ENCODE measurements around the gene MEGF10. TPM values are rescaled to one million over a fixed set of nuclear protein-coding genes. Genes with fewer than 3 reads are reported as not detected.

The MEGF10 gene
- total RNA-seq, 1 donor from 2014 or later: 77.8 TPM

GRCh38 chr5:127399068-127399467 lies 108.5 kb downstream of the MEGF10 start:
- Histone ChIP-seq H3K4me1 (ENCODE audit: control insufficient read depth in 3 of 3, insufficient read depth in 3 of 3, low read length in 3 of 3) (no peaks in the 10 kb centered on the region), H3K27me3 (ENCODE audit: control insufficient read depth in 3 of 3, insufficient read depth in 3 of 3, low read length in 3 of 3) (peaks cover 0 to 3% (median 0%) of the 10 kb centered on the region in 3 donors), H3K9ac (ENCODE audit: low read depth in 1 of 3, low read length in 3 of 3) (no peak overlapping the region), H3K36me3 (ENCODE audit: control insufficient read depth in 3 of 3, insufficient read depth in 3 of 3, low read length in 3 of 3) (peaks cover 0 to 4% (median 0%) of the 10 kb centered on the region in 3 donors), H3K27ac (ENCODE audit: low read depth, low read length) (no peak overlapping the region), H3K9me3 (ENCODE audit: control insufficient read depth in 3 of 3, low read length in 3 of 3) (no peaks in the 10 kb centered on the region), H3K4me3 (ENCODE audit: low read length in 3 of 3) (no peak overlapping the region)

GRCh38 chr5:127400539-127400938 lies 109.9 kb downstream of the MEGF10 start:
- Histone ChIP-seq H3K4me3 (ENCODE audit: low read length in 3 of 3) (no peak overlapping the region), H3K9ac (ENCODE audit: low read depth in 1 of 3, low read length in 3 of 3) (no peak overlapping the region), H3K36me3 (ENCODE audit: control insufficient read depth in 3 of 3, insufficient read depth in 3 of 3, low read length in 3 of 3) (peaks cover 0 to 4% (median 0%) of the 10 kb centered on the region in 3 donors), H3K4me1 (ENCODE audit: control insufficient read depth in 3 of 3, insufficient read depth in 3 of 3, low read length in 3 of 3) (no peaks in the 10 kb centered on the region), H3K27ac (ENCODE audit: low read depth, low read length) (no peak overlapping the region), H3K27me3 (ENCODE audit: control insufficient read depth in 3 of 3, insufficient read depth in 3 of 3, low read length in 3 of 3) (peaks cover 0 to 3% (median 0%) of the 10 kb centered on the region in 3 donors), H3K9me3 (ENCODE audit: control insufficient read depth in 3 of 3, low read length in 3 of 3) (no peaks in the 10 kb centered on the region)

- Histone ChIP-seq H3K36me3 (ENCODE audit: control insufficient read depth in 3 of 3, insufficient read depth in 3 of 3, low read length in 3 of 3) (peaks cover 0 to 4% (median 0%) of the 10 kb centered on the region in 3 donors), H3K4me3 (ENCODE audit: low read length in 3 of 3) (no peak overlapping the region), H3K9ac (ENCODE audit: low read depth in 1 of 3, low read length in 3 of 3) (no peak overlapping the region), H3K9me3 (ENCODE audit: control insufficient read depth in 3 of 3, low read length in 3 of 3) (no peaks in the 10 kb centered on the region), H3K4me1 (ENCODE audit: control insufficient read depth in 3 of 3, insufficient read depth in 3 of 3, low read length in 3 of 3) (peaks cover 0 to 2% (median 0%) of the 10 kb centered on the region in 3 donors), H3K27ac (ENCODE audit: low read depth, low read length) (no peak overlapping the region), H3K27me3 (ENCODE audit: control insufficient read depth in 3 of 3, insufficient read depth in 3 of 3, low read length in 3 of 3) (peaks cover 0 to 3% (median 0%) of the 10 kb centered on the region in 3 donors)
Measured at GRCh38 chr5:127400946-127401670, 110.5 kb downstream of the MEGF10 start.

- peaks cover 0 to 2% (median 0%) of the 10 kb centered on the region in 3 donors for H3K36me3 ChIP-seq (ENCODE audit: control insufficient read depth in 3 of 3, insufficient read depth in 3 of 3, low read length in 3 of 3)
Measured at GRCh38 chr5:127402361-127402760, 111.8 kb downstream of the MEGF10 start.

GRCh38 chr5:127404190-127404589 lies 113.6 kb downstream of the MEGF10 start:
- H3K9ac ChIP-seq (ENCODE audit: low read depth in 1 of 3, low read length in 3 of 3): no peak overlapping the region
- no peaks in the 10 kb centered on the region for H3K9me3 ChIP-seq (ENCODE audit: control insufficient read depth in 3 of 3, low read length in 3 of 3)
- no peak overlapping the region for H3K4me3 ChIP-seq (ENCODE audit: low read length in 3 of 3)
- no peaks in the 10 kb centered on the region for H3K27me3 ChIP-seq (ENCODE audit: control insufficient read depth in 3 of 3, insufficient read depth in 3 of 3, low read length in 3 of 3)
- no peak overlapping the region for H3K27ac ChIP-seq (ENCODE audit: low read depth, low read length)
- peaks cover 0 to 2% (median 0%) of the 10 kb centered on the region in 3 donors for H3K36me3 ChIP-seq (ENCODE audit: control insufficient read depth in 3 of 3, insufficient read depth in 3 of 3, low read length in 3 of 3)
- peaks cover 4 to 14% (median 9%) of the 10 kb centered on the region in 3 donors for H3K4me1 ChIP-seq (ENCODE audit: control insufficient read depth in 3 of 3, insufficient read depth in 3 of 3, low read length in 3 of 3)

More at GRCh38 chr5:127402361-127402760, 111.8 kb downstream of the MEGF10 start:
- Histone ChIP-seq H3K9me3 (ENCODE audit: control insufficient read depth in 3 of 3, low read length in 3 of 3) (no peaks in the 10 kb centered on the region), H3K4me3 (ENCODE audit: low read length in 3 of 3) (no peak overlapping the region), H3K9ac (ENCODE audit: low read depth in 1 of 3, low read length in 3 of 3) (no peak overlapping the region), H3K27me3 (ENCODE audit: control insufficient read depth in 3 of 3, insufficient read depth in 3 of 3, low read length in 3 of 3) (no peaks in the 10 kb centered on the region), H3K4me1 (ENCODE audit: control insufficient read depth in 3 of 3, insufficient read depth in 3 of 3, low read length in 3 of 3) (peaks cover 4 to 8% (median 5%) of the 10 kb centered on the region in 3 donors), H3K27ac (ENCODE audit: low read depth, low read length) (no peak overlapping the region)

GRCh38 chr5:127406326-127407121 lies 115.9 kb downstream of the MEGF10 start:
- peak overlapping the region in 1 of 3 donors; percentile 10 for H3K9ac ChIP-seq (ENCODE audit: low read depth in 1 of 3, low read length in 3 of 3)
- H3K4me1 ChIP-seq (ENCODE audit: control insufficient read depth in 3 of 3, insufficient read depth in 3 of 3, low read length in 3 of 3): peaks cover 8 to 27% (median 19%) of the 10 kb centered on the region in 3 donors
- no peaks in the 10 kb centered on the region for H3K27me3 ChIP-seq (ENCODE audit: control insufficient read depth in 3 of 3, insufficient read depth in 3 of 3, low read length in 3 of 3)
- H3K4me3 ChIP-seq (ENCODE audit: low read length in 3 of 3): no peak overlapping the region
- H3K36me3 ChIP-seq (ENCODE audit: control insufficient read depth in 3 of 3, insufficient read depth in 3 of 3, low read length in 3 of 3): no peaks in the 10 kb centered on the region
- peak overlapping the region; percentile 25 for H3K27ac ChIP-seq (ENCODE audit: low read depth, low read length)
- H3K9me3 ChIP-seq (ENCODE audit: control insufficient read depth in 3 of 3, low read length in 3 of 3): no peaks in the 10 kb centered on the region

GRCh38 chr5:127409246-127409917 lies 118.8 kb downstream of the MEGF10 start:
- Histone ChIP-seq H3K27ac (ENCODE audit: low read depth, low read length) (peak overlapping the region; percentile 86), H3K27me3 (ENCODE audit: control insufficient read depth in 3 of 3, insufficient read depth in 3 of 3, low read length in 3 of 3) (no peaks in the 10 kb centered on the region), H3K9ac (ENCODE audit: low read depth in 1 of 3, low read length in 3 of 3) (peak overlapping the region; percentile 17 to 64 (median 62))

GRCh38 chr5:127409921-127410675 lies 119.5 kb downstream of the MEGF10 start:
- H3K36me3 ChIP-seq (ENCODE audit: control insufficient read depth in 3 of 3, insufficient read depth in 3 of 3, low read length in 3 of 3): no peaks in the 10 kb centered on the region
- H3K27ac ChIP-seq (ENCODE audit: low read depth, low read length): peak overlapping the region; percentile 86
- peaks cover 8 to 27% (median 19%) of the 10 kb centered on the region in 3 donors for H3K4me1 ChIP-seq (ENCODE audit: control insufficient read depth in 3 of 3, insufficient read depth in 3 of 3, low read length in 3 of 3)
- no peaks in the 10 kb centered on the region for H3K27me3 ChIP-seq (ENCODE audit: control insufficient read depth in 3 of 3, insufficient read depth in 3 of 3, low read length in 3 of 3)
- peak overlapping the region; percentile 50 to 68 (median 63) for H3K4me3 ChIP-seq (ENCODE audit: low read length in 3 of 3)
- H3K9me3 ChIP-seq (ENCODE audit: control insufficient read depth in 3 of 3, low read length in 3 of 3): no peaks in the 10 kb centered on the region
- H3K9ac ChIP-seq (ENCODE audit: low read depth in 1 of 3, low read length in 3 of 3): peak overlapping the region; percentile 17 to 64 (median 62)

More at GRCh38 chr5:127409246-127409917, 118.8 kb downstream of the MEGF10 start:
- Histone ChIP-seq H3K9me3 (ENCODE audit: control insufficient read depth in 3 of 3, low read length in 3 of 3) (no peaks in the 10 kb centered on the region), H3K36me3 (ENCODE audit: control insufficient read depth in 3 of 3, insufficient read depth in 3 of 3, low read length in 3 of 3) (no peaks in the 10 kb centered on the region), H3K4me3 (ENCODE audit: low read length in 3 of 3) (peak overlapping the region; percentile 2 to 63 (median 50)), H3K4me1 (ENCODE audit: control insufficient read depth in 3 of 3, insufficient read depth in 3 of 3, low read length in 3 of 3) (peaks cover 8 to 27% (median 19%) of the 10 kb centered on the region in 3 donors)

- Histone ChIP-seq H3K36me3 (ENCODE audit: control insufficient read depth in 3 of 3, insufficient read depth in 3 of 3, low read length in 3 of 3) (no peaks in the 10 kb centered on the region), H3K4me3 (ENCODE audit: low read length in 3 of 3) (no peak overlapping the region), H3K27ac (ENCODE audit: low read depth, low read length) (no peak overlapping the region), H3K27me3 (ENCODE audit: control insufficient read depth in 3 of 3, insufficient read depth in 3 of 3, low read length in 3 of 3) (no peaks in the 10 kb centered on the region), H3K9ac (ENCODE audit: low read depth in 1 of 3, low read length in 3 of 3) (no peak overlapping the region), H3K4me1 (ENCODE audit: control insufficient read depth in 3 of 3, insufficient read depth in 3 of 3, low read length in 3 of 3) (peaks cover 8 to 27% (median 18%) of the 10 kb centered on the region in 3 donors), H3K9me3 (ENCODE audit: control insufficient read depth in 3 of 3, low read length in 3 of 3) (no peaks in the 10 kb centered on the region)
Measured at GRCh38 chr5:127410959-127411358, 120.4 kb downstream of the MEGF10 start.

Data from skeletal muscle tissue (tissue), 4 donors.